Stimulated activated CD4-positive, alpha-beta T cell treated with anti-CD3 and anti-CD28 coated beads, Interleukin-15, amount 100 ng/mL, for 48 hours (primary cell): Measurements from ENCODE around the gene IGF2BP2.
"Not testable (repeated sequence)": the region's sequence is repeated elsewhere in the genome, so short reads cannot be mapped to it uniquely, and the experiment has no call there.

Experiments
- DNase-seq, 2 donors: peaks; one replicate each; pipeline ENCODE4 v3.0.0-alpha.2; 2020; ENCODE audit warnings: low read depth in 2 of 2

The IGF2BP2 gene

GRCh38 chr3:185640308-185640707, 184.5 kb downstream of the IGF2BP2 start:
- no peak for DNase-seq

DNA sequence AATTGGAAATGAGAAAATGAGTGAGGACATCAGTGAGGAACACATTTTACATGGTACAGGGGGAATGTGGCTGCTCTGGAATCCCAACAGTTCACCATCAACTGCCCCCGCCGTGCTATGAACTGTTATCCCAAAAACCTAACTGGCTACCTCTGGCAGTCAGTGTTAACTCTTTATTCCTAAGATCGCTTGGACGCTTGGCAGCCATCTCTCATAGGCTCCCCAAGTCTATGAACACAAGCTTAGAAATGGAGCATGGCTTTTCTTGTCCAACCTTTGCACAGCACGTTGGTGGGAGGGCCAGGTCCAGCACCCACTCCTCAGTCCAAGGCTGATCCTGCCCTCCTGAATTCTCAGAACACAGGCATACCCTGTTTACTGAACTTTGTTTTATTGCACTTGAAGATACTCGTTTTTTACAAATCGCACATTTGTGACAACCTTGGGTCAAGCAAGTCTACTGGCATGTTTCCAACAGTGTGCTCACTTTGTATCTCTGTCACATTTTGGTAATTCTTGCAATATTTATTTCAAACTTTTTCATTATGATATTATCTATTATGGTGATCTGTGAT, 185.1 kb downstream of the IGF2BP2 start:
- DNase-seq = no peak

DNA sequence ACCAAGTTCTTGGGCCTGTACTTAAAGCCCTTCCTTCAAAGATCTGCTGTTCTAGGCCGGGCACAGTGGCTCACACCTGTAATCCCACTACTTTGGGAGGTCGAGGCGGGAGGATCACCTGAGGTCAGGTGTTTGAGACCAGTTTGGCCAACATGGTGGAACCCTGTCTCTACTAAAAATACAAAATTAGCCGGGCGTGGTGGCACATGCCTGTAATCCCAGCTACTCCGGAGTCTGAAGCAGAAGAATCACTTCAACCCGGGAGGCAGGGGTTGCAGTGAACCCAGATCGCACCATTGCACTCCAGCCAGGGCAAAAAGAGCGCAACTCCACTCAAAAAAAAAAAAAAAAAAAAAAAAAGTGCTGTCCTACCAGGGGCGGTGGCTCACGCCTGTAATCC, 186.2 kb downstream of the IGF2BP2 start:
- not testable (repeated sequence) for DNase-seq

GRCh38 chr3:185637388-185637787, 187.5 kb downstream of the IGF2BP2 start:
- DNase-seq = no peak

- no peak for DNase-seq
Measured at GRCh38 chr3:185632996-185633395, 191.8 kb downstream of the IGF2BP2 start.

DNA sequence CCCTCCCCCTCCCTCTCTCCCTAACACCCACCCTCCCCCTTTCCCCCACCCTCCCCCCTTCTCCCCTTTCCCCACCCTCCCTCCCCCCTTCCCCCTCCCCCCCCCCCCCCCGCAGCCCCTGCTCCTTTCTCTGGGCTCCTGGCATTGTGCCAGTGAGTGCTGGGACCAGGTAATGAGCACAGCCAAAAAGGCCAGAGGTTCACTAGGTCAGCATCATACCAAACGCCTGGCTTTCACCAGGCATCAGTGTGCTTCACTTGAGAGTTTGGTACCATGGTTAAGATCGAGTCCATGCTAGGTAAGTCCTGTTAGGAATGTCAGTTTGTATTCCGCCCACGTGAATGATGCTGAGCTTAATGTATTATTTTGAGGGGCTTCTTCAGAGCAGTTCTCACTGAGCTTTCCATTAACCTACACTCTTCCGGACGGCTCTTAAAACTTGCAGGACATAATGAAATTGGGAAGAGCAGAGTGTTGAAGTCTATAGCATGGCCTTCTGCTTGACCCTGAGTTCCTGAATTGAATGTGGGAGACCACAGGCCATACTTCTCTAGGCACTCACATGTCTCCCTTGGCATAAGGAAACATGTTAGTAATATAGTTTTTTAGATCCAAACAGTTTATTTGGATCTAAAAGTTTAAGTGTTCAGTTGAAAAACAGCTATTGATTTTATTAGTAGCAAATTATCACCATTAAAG, 193.2 kb downstream of the IGF2BP2 start:
- DNase-seq = no peak

GRCh38 chr3:185631108-185631507, 193.7 kb downstream of the IGF2BP2 start:
- no peak for DNase-seq

DNA sequence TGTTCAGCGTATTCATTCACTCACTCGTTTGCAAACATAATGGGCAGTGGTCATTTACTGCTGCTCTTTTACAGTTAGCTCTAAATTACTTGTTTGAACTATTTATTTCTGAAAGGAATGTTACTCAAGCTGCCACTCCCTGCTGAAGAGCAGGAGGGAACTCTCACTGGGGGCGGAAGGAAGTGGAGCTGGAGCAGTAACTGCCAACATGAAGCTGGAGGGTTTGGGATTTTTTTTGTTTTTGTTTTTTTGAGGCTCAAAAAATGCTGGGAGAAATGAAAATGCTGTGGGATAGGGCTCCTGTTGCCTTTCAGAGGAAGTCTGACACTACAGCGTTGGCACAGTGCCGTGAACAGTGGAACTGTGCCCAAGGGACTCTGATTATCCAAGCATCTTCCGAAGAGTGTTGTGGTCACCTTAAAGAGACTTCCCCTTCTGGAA, 194.6 kb downstream of the IGF2BP2 start:
- DNase-seq = no peak

- DNase-seq = no peak
Measured at GRCh38 chr3:185629554-185630181, 195.2 kb downstream of the IGF2BP2 start.

DNA sequence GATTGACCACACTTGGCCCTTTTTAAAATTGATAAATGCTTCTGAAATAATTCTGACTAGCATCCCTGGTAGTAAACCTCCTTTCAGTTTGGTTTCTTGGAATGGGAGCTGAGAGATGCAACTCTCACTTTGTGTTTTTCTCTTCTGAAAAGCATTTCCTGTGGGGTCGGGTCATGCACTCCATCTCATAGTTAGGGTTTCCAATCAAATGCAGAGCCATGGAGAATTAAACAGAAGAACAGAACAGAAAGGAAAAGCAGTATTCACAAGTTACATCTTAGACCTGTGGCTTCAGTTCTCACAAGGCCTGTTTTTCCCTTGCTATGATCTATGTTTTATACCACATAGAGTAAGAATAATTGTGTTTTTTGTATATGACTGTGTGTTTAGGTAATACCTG, 199.1 kb downstream of the IGF2BP2 start:
- DNase-seq = no peak

GRCh38 chr3:185623939-185624665, 200.7 kb downstream of the IGF2BP2 start:
- no peak for DNase-seq

GRCh38 chr3:185613016-185613415, 211.8 kb downstream of the IGF2BP2 start:
- DNase-seq = no peak

DNA sequence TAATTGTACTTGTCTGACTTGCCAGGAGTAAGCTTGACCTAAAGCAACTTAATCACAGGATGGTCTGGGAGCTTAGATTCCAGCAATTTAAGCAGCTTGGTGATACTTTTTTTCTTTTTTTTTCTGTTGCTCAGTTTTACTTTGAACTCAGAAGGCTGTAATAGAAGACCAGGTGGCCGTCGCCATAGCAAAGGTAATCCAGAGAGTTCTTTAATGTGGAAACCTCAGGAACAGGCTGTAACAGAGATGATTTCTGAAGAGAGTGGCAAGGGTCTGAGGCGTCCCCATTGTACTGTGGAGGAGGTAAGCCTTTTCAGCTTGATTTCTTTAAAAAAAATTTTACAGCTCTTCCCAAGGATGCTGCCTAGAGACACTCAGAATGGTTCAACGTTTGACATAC, 218.6 kb downstream of the IGF2BP2 start:
- DNase-seq = no peak

GRCh38 chr3:185605566-185605965, 219.3 kb downstream of the IGF2BP2 start:
- DNase-seq = no peak

GRCh38 chr3:185595526-185595925, 229.3 kb downstream of the IGF2BP2 start:
- DNase-seq = no peak

DNA sequence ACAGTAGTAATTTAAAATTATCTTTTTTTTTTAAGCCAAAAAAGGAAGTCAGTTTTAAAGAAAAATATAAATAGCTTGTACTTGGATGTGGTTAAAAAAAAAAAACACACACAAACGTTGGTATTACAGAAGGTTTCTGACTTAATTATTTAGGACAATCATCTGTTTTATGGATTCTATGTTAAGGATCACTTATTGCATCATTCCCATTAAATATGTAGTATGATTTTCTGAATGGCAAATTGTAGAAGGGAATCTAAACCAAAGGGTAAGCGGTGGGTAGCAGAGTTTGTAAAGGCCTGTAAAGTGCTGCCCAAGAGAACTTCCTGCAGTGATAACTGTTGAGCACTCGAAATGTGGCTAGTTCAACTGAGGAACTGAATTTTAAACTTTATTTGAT, 230.8 kb downstream of the IGF2BP2 start:
- DNase-seq = no peak
